HG02798 (cell line): ENCODE measurements around the gene TOM1L2.

Experiments used
- ATAC-seq: cut with Tn5 transposase; IDR thresholded peaks from one replicate; pipeline ENCODE4 v1.9.1; 2021; ENCODE audit warnings: mild to moderate bottlenecking; ENCODE audit not compliant: unreplicated experiment, poor library complexity

TOM1L2 gene

GRCh38 chr17:17882082-17882581 lies 90.1 kb downstream of the TOM1L2 start:
- ATAC-seq, result no peak

DNA sequence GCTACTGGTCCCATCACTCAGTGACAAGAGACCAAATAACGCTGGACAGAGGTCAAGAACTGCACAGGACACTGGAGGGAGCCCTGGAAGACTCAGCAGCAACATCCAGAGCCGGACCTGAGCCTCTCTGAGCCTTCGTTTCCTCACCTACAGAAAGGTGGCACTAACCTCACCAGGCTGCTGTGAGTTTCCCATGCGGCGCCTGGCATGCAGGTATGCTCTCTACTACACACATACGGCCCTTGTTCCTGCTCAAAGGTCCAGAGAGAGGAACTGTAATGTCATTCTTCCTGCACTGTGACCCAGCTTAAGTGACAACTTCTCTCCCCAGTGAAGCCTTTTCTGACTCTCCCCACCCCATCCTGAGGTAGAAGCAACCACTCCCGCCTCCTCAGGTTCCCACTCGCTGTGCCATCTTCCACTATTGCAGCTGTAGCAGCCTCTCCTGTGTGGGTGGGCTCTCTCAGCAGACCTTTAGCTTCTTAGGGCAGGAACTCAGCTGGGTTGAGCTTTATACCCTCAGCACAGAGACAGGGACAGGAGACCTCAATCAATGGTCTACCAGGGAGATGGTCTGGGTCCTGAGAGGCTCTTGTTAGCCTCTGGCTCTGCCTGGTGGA lies 91.5 kb downstream of the TOM1L2 start:
- no peak for ATAC-seq

DNA sequence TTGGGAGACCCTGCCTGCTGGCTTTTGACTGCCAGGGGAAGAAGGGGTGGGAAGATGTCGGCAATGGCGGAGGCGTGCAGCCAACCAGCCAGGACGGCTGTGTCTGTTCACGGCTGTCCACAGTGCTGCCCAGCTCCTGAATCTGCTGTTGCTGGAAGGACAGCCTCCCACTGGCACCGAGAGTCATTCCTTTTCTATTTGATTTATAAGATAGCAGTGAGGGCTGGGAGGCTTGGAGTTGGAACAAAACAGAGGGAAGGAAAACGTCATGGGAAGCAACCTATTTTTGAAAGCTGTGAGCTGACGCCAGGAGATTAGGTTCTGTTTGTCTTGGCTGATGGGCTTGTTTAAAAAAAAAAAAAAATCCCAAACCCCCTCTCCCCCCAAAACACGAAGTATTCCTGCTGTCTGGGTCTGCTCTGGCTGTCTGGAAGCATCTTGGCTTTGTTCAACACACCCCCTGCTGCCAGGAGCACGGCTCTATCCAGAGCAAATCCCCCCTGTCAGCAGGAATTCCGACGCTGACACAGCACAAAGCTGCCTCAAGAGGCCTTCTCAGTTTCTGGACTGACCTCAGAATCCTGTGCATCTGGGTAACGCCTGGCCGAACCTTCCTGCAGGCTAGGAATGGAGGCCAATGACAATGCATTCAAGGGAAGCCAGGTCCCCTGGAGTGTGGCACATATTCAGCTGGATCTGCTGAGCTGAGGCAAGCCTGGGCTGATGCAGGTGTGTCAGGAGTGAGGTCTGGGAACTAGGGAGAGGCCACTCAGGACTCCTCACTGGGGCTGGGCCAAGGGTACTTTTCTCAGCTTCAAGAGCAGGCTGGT lies 94.5 kb downstream of the TOM1L2 start:
- ATAC-seq, result no peak

DNA sequence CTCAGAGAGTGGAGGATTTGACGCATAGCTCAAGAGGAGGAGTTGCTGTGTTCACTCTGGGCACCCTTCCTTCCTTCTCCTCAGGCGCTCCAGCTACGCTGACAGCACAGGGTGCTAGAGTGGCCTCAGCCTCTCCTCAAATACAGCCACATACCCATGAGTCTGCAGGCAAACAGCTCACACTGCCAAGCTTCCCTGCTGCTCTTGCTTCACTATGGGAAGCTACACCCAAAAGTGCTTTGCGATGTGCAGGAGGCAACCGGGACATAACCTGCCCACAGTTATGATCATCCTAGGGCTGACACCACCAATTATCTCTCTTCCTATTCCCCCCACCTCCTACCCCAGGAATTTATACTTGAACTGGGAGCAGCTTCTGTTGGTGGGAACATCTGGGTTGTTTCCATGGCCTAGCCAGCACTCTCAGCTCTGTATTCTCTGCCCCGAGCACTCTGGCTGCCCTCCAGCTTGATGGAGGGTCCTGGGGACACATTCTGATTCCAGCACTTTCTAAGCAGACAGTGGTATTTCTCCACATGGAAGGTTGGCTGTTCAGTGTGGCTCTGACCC lies 95.2 kb downstream of the TOM1L2 start:
- ATAC-seq, result no peak

- no peak for ATAC-seq
These were observed 97.7 kb downstream of the TOM1L2 start for GRCh38 chr17:17874478-17874877.

DNA sequence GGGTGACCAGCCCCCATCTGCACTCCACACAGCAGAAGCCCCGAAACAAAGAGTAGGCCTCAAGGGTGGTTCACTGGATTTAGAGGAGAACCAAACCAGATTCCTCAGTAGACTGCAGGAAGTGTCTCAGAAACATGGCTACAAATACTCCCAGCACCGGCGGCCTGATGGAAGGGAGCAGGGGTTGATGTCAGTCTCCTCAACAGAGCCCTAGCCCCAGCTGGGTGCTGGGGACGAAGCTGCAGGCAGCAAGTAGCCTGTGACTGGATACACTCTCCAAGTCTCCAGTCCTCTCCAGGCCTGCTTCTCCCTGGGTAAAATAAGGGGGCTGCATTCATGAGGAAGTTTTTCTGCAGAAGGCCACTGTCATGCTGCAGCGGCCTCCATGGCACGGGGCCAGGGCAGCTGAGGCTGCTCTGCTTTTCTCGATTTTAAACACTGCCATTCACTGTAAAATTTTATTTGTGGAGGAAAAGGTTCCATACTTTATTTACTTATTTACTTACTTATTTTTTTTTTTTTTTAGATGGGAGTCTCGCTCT lies 98.7 kb downstream of the TOM1L2 start:
- no peak for ATAC-seq

- no peak for ATAC-seq
These were observed 99.5 kb downstream of the TOM1L2 start for GRCh38 chr17:17872547-17873345.

DNA sequence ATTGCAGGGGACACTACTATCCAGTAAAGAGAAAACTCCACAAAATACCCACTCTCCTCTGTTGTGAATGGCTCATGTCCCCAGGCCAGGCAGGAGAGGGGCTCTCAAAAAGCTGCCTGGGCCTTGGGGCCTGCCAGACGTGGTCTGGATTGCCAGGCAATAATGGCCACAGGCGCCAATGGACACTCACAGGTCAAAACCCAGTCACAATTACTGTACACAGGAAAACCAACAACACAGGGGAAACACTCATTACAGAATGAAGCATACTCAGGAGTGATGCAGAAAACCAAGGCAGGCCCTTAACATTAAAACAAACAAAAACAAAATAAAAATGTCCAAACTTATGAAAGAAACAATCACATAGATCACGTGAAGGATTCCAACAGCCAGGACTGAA lies 100.3 kb downstream of the TOM1L2 start:
- no peak for ATAC-seq

DNA sequence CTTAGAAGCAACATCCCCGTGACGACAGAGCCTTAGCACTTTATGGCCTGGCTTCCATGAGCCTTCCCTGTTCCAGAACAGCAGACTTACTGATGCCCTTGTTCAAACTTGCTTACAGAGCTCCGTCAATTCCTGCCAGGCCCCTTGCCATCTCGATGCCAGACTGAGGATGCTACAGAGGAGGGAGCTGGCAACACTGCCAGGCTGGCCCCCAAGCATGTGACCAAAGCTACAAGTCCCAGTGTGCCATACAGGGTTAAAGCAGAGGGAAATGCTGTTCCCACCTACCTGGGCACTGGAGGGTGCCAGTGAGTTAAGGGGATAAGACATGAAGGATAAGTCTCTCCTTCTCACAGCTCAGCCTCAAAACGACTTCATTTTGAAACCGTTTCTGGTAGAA lies 102.0 kb downstream of the TOM1L2 start:
- ATAC-seq, result no peak

- no peak for ATAC-seq
These were observed 103.3 kb downstream of the TOM1L2 start for GRCh38 chr17:17868641-17869522.

DNA sequence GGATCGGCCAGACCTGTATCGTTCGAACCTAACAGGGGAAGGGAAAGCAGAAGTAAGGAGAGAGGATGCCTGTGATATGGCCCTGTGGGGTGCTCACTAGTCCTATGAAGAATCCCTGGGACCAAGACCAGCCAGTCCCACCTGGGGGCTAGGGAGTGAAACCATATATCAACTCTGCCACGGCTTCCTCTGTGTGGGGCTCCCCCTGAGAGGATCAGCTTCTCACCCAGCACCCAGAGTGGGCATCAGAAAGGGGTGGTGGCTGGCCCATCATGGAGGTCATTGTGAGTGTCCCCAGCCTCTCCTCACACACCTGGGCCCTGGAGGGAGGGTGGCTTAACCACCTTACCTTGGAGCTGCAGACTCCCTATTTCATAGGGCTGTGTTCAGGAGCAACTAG lies 105.3 kb downstream of the TOM1L2 start:
- no peak for ATAC-seq

- no peak for ATAC-seq
These were observed 105.8 kb downstream of the TOM1L2 start for GRCh38 chr17:17866425-17866824.

DNA sequence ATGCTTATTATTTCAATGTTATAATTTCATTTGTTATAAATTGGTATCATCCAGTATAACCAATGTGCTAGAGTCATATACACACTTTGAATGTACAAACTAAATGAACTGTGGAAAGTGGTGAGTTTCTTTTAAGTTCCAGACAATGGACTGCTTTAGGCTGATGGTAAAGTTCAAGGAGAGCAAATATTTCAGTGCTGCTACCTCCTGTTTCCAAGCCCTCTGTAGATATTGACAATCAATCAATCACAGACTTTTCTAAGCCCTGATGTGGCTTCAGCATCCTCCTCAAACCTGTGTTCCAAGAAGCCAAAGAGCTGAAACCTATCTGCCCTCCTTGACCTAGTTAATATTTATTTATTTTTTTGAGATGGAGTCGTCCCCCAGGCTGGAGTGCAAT lies 107.2 kb downstream of the TOM1L2 start:
- no peak for ATAC-seq

GRCh38 chr17:17860766-17861107 lies 111.5 kb downstream of the TOM1L2 start:
- no peak for ATAC-seq

GRCh38 chr17:17859909-17860765 lies 112.1 kb downstream of the TOM1L2 start:
- ATAC-seq, result no peak

GRCh38 chr17:17857496-17857895 lies 114.7 kb downstream of the TOM1L2 start:
- ATAC-seq, result no peak

DNA sequence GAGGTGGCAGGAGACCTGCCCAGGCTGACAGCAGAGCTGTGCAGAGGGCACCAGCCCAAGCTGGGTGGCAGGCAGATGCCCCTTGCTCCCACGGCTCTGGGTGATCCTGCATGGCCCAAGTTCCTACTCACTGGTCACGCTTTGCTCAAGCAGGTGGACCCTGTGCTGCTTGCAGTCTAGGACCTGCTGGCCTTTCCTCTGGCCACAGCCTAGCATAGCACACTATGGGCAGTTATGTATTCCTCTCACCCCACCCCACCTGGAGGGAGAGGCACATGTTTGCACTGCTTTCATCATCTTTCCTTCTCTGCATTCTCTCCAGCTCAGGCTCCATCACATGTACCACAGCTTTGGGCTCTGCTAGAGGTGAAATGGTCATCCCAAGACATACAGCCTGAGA lies 115.8 kb downstream of the TOM1L2 start:
- no peak for ATAC-seq

- ATAC-seq, result no peak
These were observed 116.2 kb downstream of the TOM1L2 start for GRCh38 chr17:17855976-17856375.
